ENCODE measurements around the gene STOX2.

DNA sequence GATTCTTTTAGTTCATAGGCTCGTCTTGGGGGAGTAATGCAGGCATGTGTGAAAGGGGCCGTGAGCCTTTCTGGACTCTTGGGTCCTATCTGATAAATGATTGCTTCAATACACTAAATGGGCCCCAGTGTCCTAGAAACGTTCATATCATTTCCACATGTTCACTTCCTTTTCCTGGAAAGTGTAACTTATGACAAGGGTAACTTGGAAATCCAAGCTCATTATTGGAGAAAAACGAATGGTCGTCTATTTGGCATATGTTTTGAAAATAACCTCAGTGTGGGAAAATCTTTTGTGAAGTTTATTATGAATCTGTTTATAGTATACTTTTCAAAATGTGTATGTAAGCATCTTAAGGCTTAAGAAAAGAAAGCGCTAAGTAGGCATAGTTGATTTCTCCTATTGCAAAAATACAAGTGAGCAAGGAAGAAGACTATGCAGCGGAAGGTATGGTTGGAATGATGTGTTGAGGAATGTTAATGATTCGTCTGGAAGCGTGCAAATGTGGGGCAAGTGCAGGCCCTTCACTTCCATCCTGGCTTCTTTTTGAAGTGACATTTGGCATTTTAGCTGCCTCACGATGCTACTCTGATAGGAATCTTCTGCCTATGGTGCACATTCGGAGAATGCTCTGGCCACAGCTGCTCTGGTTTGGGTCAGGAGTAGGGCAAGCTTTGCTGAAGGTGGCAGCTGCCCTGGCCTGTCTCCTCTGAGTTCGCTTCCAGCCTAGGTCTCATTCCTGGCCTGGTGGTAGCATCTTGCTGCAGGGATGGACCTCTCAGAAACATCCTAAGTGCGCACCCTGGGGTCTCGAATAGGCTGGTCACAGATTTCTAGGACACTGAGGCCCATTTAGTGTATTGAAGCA, 49.5 kb upstream of the STOX2 start:
- TF ChIP-seq, protein P1, sequence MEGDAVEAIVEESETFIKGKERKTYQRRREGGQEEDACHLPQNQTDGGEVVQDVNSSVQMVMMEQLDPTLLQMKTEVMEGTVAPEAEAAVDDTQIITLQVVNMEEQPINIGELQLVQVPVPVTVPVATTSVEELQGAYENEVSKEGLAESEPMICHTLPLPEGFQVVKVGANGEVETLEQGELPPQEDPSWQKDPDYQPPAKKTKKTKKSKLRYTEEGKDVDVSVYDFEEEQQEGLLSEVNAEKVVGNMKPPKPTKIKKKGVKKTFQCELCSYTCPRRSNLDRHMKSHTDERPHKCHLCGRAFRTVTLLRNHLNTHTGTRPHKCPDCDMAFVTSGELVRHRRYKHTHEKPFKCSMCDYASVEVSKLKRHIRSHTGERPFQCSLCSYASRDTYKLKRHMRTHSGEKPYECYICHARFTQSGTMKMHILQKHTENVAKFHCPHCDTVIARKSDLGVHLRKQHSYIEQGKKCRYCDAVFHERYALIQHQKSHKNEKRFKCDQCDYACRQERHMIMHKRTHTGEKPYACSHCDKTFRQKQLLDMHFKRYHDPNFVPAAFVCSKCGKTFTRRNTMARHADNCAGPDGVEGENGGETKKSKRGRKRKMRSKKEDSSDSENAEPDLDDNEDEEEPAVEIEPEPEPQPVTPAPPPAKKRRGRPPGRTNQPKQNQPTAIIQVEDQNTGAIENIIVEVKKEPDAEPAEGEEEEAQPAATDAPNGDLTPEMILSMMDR (IDR thresholded peaks at IDR 0.05; ENCODE audit: low read depth, low read length, poor library complexity, severe bottlenecking): no peak
- no peak for TF ChIP-seq EZH2phosphoT487 (IDR thresholded peaks at IDR 0.05; ENCODE audit: borderline replicate concordance, low read length)

Data from DOHH2 (cell line).